Measurements from ENCODE around the gene CTNNBIP1. TPM values are rescaled to one million over a fixed set of nuclear protein-coding genes. Genes with fewer than 3 reads are reported as not detected.

Gene CTNNBIP1
- total and polyA plus RNA-seq, 2 donors from 2014 or later, result 21.9 to 26.4 TPM

DNA sequence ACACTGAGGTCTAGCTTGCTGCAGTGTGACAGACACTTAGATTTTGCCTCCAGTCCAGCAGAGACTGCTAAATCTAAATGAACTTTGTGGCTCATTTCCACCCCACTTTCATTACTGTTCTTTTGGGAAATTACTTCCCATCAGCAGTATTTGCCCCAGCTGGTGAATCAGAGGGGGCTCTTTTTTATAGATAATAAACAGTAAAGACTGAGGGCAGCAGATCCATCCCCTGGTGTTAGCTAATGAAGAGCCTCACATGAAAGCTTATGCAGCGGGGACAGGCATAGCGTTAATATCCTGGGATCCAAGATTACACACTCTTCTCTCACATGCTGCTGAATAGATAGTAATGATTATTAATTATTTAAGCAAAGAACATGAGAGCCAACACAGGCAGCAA lies 6.4 kb upstream of the CTNNBIP1 start:
- peaks cover 0 to 3% (median 2%) of the 10 kb centered on the region in 3 donors for H3K4me1 ChIP-seq (ENCODE audit: control insufficient read depth in 2 of 3, insufficient read depth in 2 of 3, low read depth in 1 of 3, low read length in 3 of 3)
- H3K27ac ChIP-seq (ENCODE audit: low read depth in 2 of 2, low read length in 2 of 2), result no peak overlapping the region
- H3K27me3 ChIP-seq (ENCODE audit: control insufficient read depth, insufficient read depth, low read length), result no peaks in the 10 kb centered on the region
- DNase-seq (no peak), FAIRE-seq (no peak)
- H3K9ac ChIP-seq (ENCODE audit: low read length in 3 of 3), result no peak overlapping the region
- intact Hi-C loops (cut with DNase I), result no loop called here
- H3K4me3 ChIP-seq (ENCODE audit: low read length in 3 of 3), result no peak overlapping the region
- TF ChIP-seq, protein P1, sequence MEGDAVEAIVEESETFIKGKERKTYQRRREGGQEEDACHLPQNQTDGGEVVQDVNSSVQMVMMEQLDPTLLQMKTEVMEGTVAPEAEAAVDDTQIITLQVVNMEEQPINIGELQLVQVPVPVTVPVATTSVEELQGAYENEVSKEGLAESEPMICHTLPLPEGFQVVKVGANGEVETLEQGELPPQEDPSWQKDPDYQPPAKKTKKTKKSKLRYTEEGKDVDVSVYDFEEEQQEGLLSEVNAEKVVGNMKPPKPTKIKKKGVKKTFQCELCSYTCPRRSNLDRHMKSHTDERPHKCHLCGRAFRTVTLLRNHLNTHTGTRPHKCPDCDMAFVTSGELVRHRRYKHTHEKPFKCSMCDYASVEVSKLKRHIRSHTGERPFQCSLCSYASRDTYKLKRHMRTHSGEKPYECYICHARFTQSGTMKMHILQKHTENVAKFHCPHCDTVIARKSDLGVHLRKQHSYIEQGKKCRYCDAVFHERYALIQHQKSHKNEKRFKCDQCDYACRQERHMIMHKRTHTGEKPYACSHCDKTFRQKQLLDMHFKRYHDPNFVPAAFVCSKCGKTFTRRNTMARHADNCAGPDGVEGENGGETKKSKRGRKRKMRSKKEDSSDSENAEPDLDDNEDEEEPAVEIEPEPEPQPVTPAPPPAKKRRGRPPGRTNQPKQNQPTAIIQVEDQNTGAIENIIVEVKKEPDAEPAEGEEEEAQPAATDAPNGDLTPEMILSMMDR (IDR thresholded peaks at IDR 0.05; ENCODE audit: borderline replicate concordance, extremely low read depth, insufficient read depth), result no peak
- no peaks in the 10 kb centered on the region for H3K36me3 ChIP-seq (ENCODE audit: control insufficient read depth in 2 of 3, insufficient read depth in 3 of 3, low read length in 3 of 3)
- H3K9me3 ChIP-seq (ENCODE audit: control insufficient read depth in 2 of 3, insufficient read depth in 1 of 3, low read length in 3 of 3), result no peaks in the 10 kb centered on the region

GRCh38 chr1:9914610-9914937 lies 4.5 kb upstream of the CTNNBIP1 start:
- H3K9me3 ChIP-seq (ENCODE audit: control insufficient read depth in 2 of 3, insufficient read depth in 1 of 3, low read length in 3 of 3), result no peaks in the 10 kb centered on the region
- FAIRE-seq (no peak), DNase-seq (peak in 1 of 5 donors; percentile 48)
- TF ChIP-seq, protein P1 (IDR thresholded peaks at IDR 0.05; ENCODE audit: borderline replicate concordance, extremely low read depth, insufficient read depth), result no peak
- no peaks in the 10 kb centered on the region for H3K27me3 ChIP-seq (ENCODE audit: control insufficient read depth, insufficient read depth, low read length)
- no peak overlapping the region for H3K27ac ChIP-seq (ENCODE audit: low read depth in 2 of 2, low read length in 2 of 2)
- H3K4me1 ChIP-seq (ENCODE audit: control insufficient read depth in 2 of 3, insufficient read depth in 2 of 3, low read depth in 1 of 3, low read length in 3 of 3), result peaks cover 0 to 8% (median 2%) of the 10 kb centered on the region in 3 donors
- H3K9ac ChIP-seq (ENCODE audit: low read length in 3 of 3), result no peak overlapping the region
- intact Hi-C loops (cut with DNase I), result no loop called here
- H3K4me3 ChIP-seq (ENCODE audit: low read length in 3 of 3), result no peak overlapping the region
- no peaks in the 10 kb centered on the region for H3K36me3 ChIP-seq (ENCODE audit: control insufficient read depth in 2 of 3, insufficient read depth in 3 of 3, low read length in 3 of 3)

GRCh38 chr1:9912264-9912936 lies 2.3 kb upstream of the CTNNBIP1 start:
- Histone ChIP-seq H3K27ac (ENCODE audit: low read depth in 2 of 2, low read length in 2 of 2) (no peak overlapping the region), H3K4me3 (ENCODE audit: low read length in 3 of 3) (no peak overlapping the region), H3K9me3 (ENCODE audit: control insufficient read depth in 2 of 3, insufficient read depth in 1 of 3, low read length in 3 of 3) (no peaks in the 10 kb centered on the region), H3K36me3 (ENCODE audit: control insufficient read depth in 2 of 3, insufficient read depth in 3 of 3, low read length in 3 of 3) (no peaks in the 10 kb centered on the region), H3K27me3 (ENCODE audit: control insufficient read depth, insufficient read depth, low read length) (no peaks in the 10 kb centered on the region), H3K4me1 (ENCODE audit: control insufficient read depth in 2 of 3, insufficient read depth in 2 of 3, low read depth in 1 of 3, low read length in 3 of 3) (peaks cover 0 to 12% (median 8%) of the 10 kb centered on the region in 3 donors), H3K9ac (ENCODE audit: low read length in 3 of 3) (no peak overlapping the region)
- no peak for DNase-seq
- TF ChIP-seq, protein P1 (IDR thresholded peaks at IDR 0.05; ENCODE audit: borderline replicate concordance, extremely low read depth, insufficient read depth), result no peak
- intact Hi-C loops (cut with DNase I), result no loop called here
- no peak for FAIRE-seq
